ENCODE measurements around the gene TTLL11.

GRCh38 chr9:121865884-121866283 is 227.2 kb downstream of the TTLL11 start:
- TF ChIP-seq CTCF (IDR thresholded peaks at IDR 0.05) (no peak), ZFX (IDR thresholded peaks at IDR 0.05; ENCODE audit: borderline replicate concordance) (no peak)

Data from 22Rv1 (cell line).